Smooth muscle cell (in vitro differentiated cells): ENCODE measurements around the gene AP1G2. TPM values are rescaled to one million over a fixed set of nuclear protein-coding genes. Genes with fewer than 3 reads are reported as not detected.
A peak's percentile ranks its signal among the peaks of the same experiment; 100 is the strongest.

ENCODE experiments used
- DNase-seq: peaks from one replicate; lab custom pipeline; 2025; ENCODE audit not compliant: unreplicated experiment; lab: John Stamatoyannopoulos, UW
- H2AFZ ChIP-seq: fragments of 200-600 bp; sonication (generic); 2 replicates; pipeline ENCODE4 v1.6.0; 2016; ENCODE audit warnings: antibody characterized with exemption, low read depth, mild to moderate bottlenecking
- H3F3A ChIP-seq: fragments of 200-600 bp; sonication (generic); 2 replicates; pipeline ENCODE4 v1.6.0; 2017; ENCODE audit warnings: antibody characterized with exemption, low read depth
- H3K27ac ChIP-seq: fragments of 200-600 bp; sonication (generic); 2 replicates; pipeline ENCODE4 v1.5.1; 2016; ENCODE audit warnings: low read depth, mild to moderate bottlenecking
- H3K27me3 ChIP-seq: fragments of 200-600 bp; sonication (generic); 2 replicates; pipeline ENCODE4 v1.6.1; 2016; ENCODE audit warnings: low read depth, mild to moderate bottlenecking
- H3K36me3 ChIP-seq: fragments of 200-600 bp; sonication (generic); 2 replicates; pipeline ENCODE4 v1.5.1; 2016; ENCODE audit warnings: low read depth
- H3K4me1 ChIP-seq: fragments of 200-600 bp; sonication (generic); 2 replicates; pipeline ENCODE4 v1.5.1; 2016; ENCODE audit warnings: low read depth
- H3K4me2 ChIP-seq: fragments of 200-600 bp; sonication (generic); 2 replicates; pipeline ENCODE4 v1.6.0; 2016; ENCODE audit warnings: mild to moderate bottlenecking
- H3K4me3 ChIP-seq: fragments of 200-600 bp; sonication (generic); 2 replicates; pipeline ENCODE4 v1.5.1; 2016; ENCODE audit warnings: mild to moderate bottlenecking
- H3K79me2 ChIP-seq: fragments of 200-600 bp; sonication (generic); 2 replicates; pipeline ENCODE4 v1.6.0; 2016; ENCODE audit warnings: low read depth, mild to moderate bottlenecking
- H3K9ac ChIP-seq: fragments of 200-600 bp; sonication (generic); 2 replicates; pipeline ENCODE4 v1.6.0; 2016; ENCODE audit warnings: low read depth
- H3K9me3 ChIP-seq: fragments of 200-600 bp; sonication (generic); replicated peaks from 2 replicates; pipeline ENCODE4 v1.5.1; 2016; ENCODE audit warnings: low read depth
- H4K20me1 ChIP-seq: fragments of 200-600 bp; sonication (generic); 2 replicates; pipeline ENCODE4 v1.6.0; 2016; ENCODE audit warnings: low read depth
- CTCF ChIP-seq: fragments of 200-600 bp; sonication (generic); IDR thresholded peaks from 2 replicates; pipeline ENCODE4 v1.5.1; 2017; ENCODE audit warnings: borderline replicate concordance, mild to moderate bottlenecking, antibody characterized with exemption; ENCODE audit not compliant: insufficient read depth, poor library complexity, severe bottlenecking
- WGBS: methylation state at CpG from one replicate; pipeline ENCODE4 v1.1.7; 2016; ENCODE audit warnings: low lambda C conversion rate; 5-methylcytosine and 5-hydroxymethylcytosine counted together
- polyA plus RNA-seq: library from polyadenylated mRNA; unstranded; fragments of >200 nt; fragmentation: Nextera tagmentation; extraction: Ambion mirVana; gene quantifications from 2 replicates; pipeline ENCODE4 v1.2.1, GENCODE V29; 2016
- total RNA-seq: library from RNA; depleted of rRNA; stranded (reverse); fragments of >200 nt; gene quantifications from 2 replicates; pipeline ENCODE4 v1.2.3, GENCODE V29; 2014

The AP1G2 gene
- total and polyA plus RNA-seq, 2 experiments from 2014 or later: 59.3 to 62.4 TPM

GRCh38 chr14:23577004-23577681 is 9.6 kb upstream of the AP1G2 start:
- Histone ChIP-seq H4K20me1 (no peaks in the 10 kb centered on the region), H3F3A (no peaks in the 10 kb centered on the region), H3K79me2 (no peaks in the 10 kb centered on the region), H2AFZ (no peak overlapping the region), H3K9me3 (no peaks in the 10 kb centered on the region), H3K4me2 (peak overlapping the region; percentile 74), H3K36me3 (no peaks in the 10 kb centered on the region), H3K27ac (no peak overlapping the region), H3K4me3 (peak overlapping the region; percentile 34), H3K27me3 (peaks cover 61% of the 10 kb centered on the region), H3K9ac (no peak overlapping the region), H3K4me1 (no peaks in the 10 kb centered on the region)
- whole genome bisulfite sequencing: 2% methylated on average over 35 of the region's 67 CpGs
- no peak for DNase-seq
- no peak for TF ChIP-seq CTCF

- Histone ChIP-seq H3K36me3 (no peaks in the 10 kb centered on the region), H3K9ac (no peak overlapping the region), H3K27me3 (peaks cover 46% of the 10 kb centered on the region), H2AFZ (no peak overlapping the region), H3F3A (peaks cover 3% of the 10 kb centered on the region), H4K20me1 (no peaks in the 10 kb centered on the region), H3K79me2 (no peaks in the 10 kb centered on the region), H3K4me2 (no peak overlapping the region), H3K27ac (no peak overlapping the region), H3K9me3 (no peaks in the 10 kb centered on the region), H3K4me3 (no peak overlapping the region), H3K4me1 (peaks cover 7% of the 10 kb centered on the region)
- TF ChIP-seq CTCF: no peak
- DNase-seq: no peak
- WGBS: 69% methylated on average over 5 of the region's 5 CpGs
These were observed 5.9 kb upstream of the AP1G2 start for GRCh38 chr14:23573384-23574015.

- Histone ChIP-seq H3K4me1 (peaks cover 13% of the 10 kb centered on the region), H3K4me3 (no peak overlapping the region), H3K36me3 (no peaks in the 10 kb centered on the region), H3K9me3 (no peaks in the 10 kb centered on the region), H3F3A (peaks cover 3% of the 10 kb centered on the region), H2AFZ (no peak overlapping the region), H3K27me3 (peaks cover 39% of the 10 kb centered on the region), H4K20me1 (no peaks in the 10 kb centered on the region), H3K9ac (no peak overlapping the region), H3K27ac (no peak overlapping the region), H3K4me2 (no peak overlapping the region), H3K79me2 (no peaks in the 10 kb centered on the region)
- DNase-seq: no peak
- TF ChIP-seq CTCF: no peak
- WGBS: 70% methylated on average over 4 of the region's 4 CpGs
These were observed 5.2 kb upstream of the AP1G2 start for GRCh38 chr14:23572836-23573235.

- peaks cover 35% of the 10 kb centered on the region for H3K27me3 ChIP-seq
- H2AFZ ChIP-seq: no peak overlapping the region
- H3K4me2 ChIP-seq: no peak overlapping the region
- no peak overlapping the region for H3K4me3 ChIP-seq
- DNase-seq: no peak
- H4K20me1 ChIP-seq: no peaks in the 10 kb centered on the region
- no peak for TF ChIP-seq CTCF
- H3K9me3 ChIP-seq: no peaks in the 10 kb centered on the region
- WGBS: 86% methylated on average over 4 of the region's 4 CpGs
- peaks cover 3% of the 10 kb centered on the region for H3F3A ChIP-seq
- H3K79me2 ChIP-seq: no peaks in the 10 kb centered on the region
- H3K36me3 ChIP-seq: no peaks in the 10 kb centered on the region
- peaks cover 14% of the 10 kb centered on the region for H3K4me1 ChIP-seq
- H3K27ac ChIP-seq: no peak overlapping the region
- no peak overlapping the region for H3K9ac ChIP-seq
These were observed 4.9 kb upstream of the AP1G2 start for GRCh38 chr14:23572524-23572828.
